ENCODE measurements around the gene SIPA1L2. TPM values are rescaled to one million over a fixed set of nuclear protein-coding genes. Genes with fewer than 3 reads are reported as not detected.
A peak's percentile ranks its signal among the peaks of the same experiment; 100 is the strongest.

Gene SIPA1L2
- total and polyA plus RNA-seq, 2 experiments from 2014 or later = 4.1 to 17.0 TPM

DNA sequence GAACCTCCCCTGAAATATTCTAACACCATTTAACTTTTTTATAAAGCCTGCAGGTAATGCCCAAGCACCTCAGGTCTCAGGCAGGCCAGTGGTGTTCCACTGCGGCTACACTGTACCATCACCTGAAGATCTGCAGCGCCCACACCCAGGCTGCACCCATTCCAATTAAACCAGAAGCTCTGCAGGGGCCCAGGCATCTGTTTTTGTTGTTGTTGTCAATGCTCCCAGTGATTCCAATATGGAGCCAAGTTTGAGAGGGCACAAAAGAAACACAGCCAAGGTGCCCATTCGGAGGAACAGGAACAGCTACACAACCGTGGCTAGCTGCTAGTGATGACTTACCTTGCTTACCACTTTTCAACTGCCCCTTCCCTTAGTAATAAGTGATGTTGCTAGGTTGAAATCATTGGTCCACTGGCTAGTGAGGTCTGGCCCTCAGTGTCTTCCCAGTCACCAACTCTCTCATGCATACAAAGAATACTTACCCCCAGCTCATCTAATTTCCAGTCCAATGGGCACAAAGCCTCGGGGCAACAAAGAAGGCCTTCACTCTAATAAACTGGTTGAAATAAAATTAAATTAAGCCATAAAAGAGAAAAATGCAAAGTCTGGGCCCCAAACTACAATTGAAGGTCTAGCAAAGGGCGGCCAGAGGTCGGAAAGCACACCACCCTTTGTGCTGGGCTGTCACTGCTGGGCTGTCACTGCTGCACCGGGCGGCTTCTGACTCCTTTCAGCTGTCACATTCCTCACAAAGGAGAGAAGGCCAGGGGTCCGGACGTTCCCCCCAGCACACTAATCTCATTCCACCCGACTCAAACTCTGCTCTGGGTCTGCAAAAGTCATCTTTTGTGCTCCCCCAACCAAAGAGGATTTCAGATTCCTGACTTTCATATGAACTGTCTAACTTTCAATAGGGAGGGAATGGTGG lies 34.9 kb downstream of the SIPA1L2 start:
- Histone ChIP-seq H3K27ac (ENCODE audit: low read depth) (no peak overlapping the region), H3K4me2 (no peak overlapping the region), H2AFZ (no peak overlapping the region), H3K4me3 (no peak overlapping the region), H3K36me3 (ENCODE audit: insufficient read depth) (no peaks in the 10 kb centered on the region), H3K79me2 (replicated peaks; ENCODE audit: insufficient read depth) (peaks cover 5% of the 10 kb centered on the region; the same call in 1 of the 2 replicates), H3K9me2 (ENCODE audit: insufficient read depth) (no peaks in the 10 kb centered on the region), H3K4me1 (ENCODE audit: insufficient read depth) (no peaks in the 10 kb centered on the region), H3F3A (replicated peaks; ENCODE audit: low read depth) (no peaks in the 10 kb centered on the region), H3K27me3 (ENCODE audit: insufficient read depth) (no peaks in the 10 kb centered on the region), H4K20me1 (replicated peaks; ENCODE audit: insufficient read depth) (no peaks in the 10 kb centered on the region; the same call in none of the 2 replicates)
- DNase-seq (ENCODE audit: low spot score) = no peak
- no peaks in the 10 kb centered on the region for H3K36me3 Mint-ChIP-seq (ENCODE audit: low read depth)
- ATAC-seq = no peak
- no peaks in the 10 kb centered on the region for H3K9me3 Mint-ChIP-seq
- no peak overlapping the region for H3K4me3 Mint-ChIP-seq
- peaks cover 12% of the 10 kb centered on the region for H3K4me1 Mint-ChIP-seq
- H3K27ac Mint-ChIP-seq = no peak overlapping the region
- TF ChIP-seq ETS1 (IDR thresholded peaks at IDR 0.05) (no peak), CREB1 (CRISPR knock-in tag; IDR thresholded peaks at IDR 0.05; ENCODE audit: low read depth) (no peak), POLR2AphosphoS5 (IDR thresholded peaks at IDR 0.05; ENCODE audit: low read depth) (no peak), STAT1 (IDR thresholded peaks at IDR 0.05; ENCODE audit: unreplicated experiment) (no peak)
- H3K27me3 Mint-ChIP-seq (ENCODE audit: insufficient read depth, low read depth, poor library complexity) = no peaks in the 10 kb centered on the region

DNA sequence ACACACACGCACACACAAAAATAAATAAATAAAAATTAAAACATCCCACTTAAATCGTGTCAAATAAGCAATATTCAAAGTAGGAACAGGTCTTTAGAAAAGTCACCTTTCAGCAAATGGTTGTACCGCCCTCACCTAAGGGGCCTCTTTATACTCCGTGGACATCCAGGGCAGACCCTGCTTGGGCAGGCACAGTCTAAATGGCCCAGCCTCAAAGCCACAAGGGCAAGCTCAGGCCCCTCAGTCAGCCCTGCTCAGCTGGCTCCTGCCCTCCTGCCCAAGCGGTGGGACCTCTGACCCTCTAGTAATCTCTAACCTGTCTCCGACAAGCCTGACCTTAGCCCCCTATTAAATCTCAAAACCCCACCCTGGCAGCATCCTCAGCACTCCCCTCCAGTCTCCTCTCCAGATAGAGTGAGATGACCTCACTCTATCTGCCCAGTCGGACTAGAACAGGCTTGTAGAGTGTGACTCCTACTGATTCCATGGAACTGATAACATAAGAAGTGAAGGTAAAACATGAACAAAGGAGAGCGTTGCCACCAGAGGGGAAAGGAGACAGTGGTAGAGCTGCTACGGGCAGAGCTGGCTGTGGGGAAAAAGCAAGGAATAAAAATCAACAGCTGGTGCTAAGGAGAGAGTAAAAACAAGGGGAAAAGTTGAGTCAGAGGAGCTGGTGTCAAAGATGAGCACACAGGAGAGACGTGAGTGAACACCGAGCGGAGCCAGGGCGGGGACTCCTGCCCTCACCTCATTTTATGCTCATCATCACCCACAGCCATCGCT lies 36.0 kb downstream of the SIPA1L2 start:
- Mint-ChIP-seq H3K27me3 (ENCODE audit: insufficient read depth, low read depth, poor library complexity) (no peaks in the 10 kb centered on the region), H3K27ac (peak overlapping the region; percentile 17), H3K36me3 (ENCODE audit: low read depth) (no peaks in the 10 kb centered on the region), H3K4me3 (no peak overlapping the region), H3K4me1 (peaks cover 12% of the 10 kb centered on the region), H3K9me3 (no peaks in the 10 kb centered on the region)
- H2AFZ ChIP-seq = no peak overlapping the region
- peak; percentile 46 for ATAC-seq
- DNase-seq (ENCODE audit: low spot score) = no peak
- H3K36me3 ChIP-seq (ENCODE audit: insufficient read depth) = no peaks in the 10 kb centered on the region
- TF ChIP-seq EZH2phosphoT487 (IDR thresholded peaks at IDR 0.05; ENCODE audit: unreplicated experiment) (no peak), ETS1 (IDR thresholded peaks at IDR 0.05) (no peak), NANOG (IDR thresholded peaks at IDR 0.05; ENCODE audit: borderline replicate concordance) (no peak), REST (IDR thresholded peaks at IDR 0.05; ENCODE audit: unreplicated experiment) (no peak), CTCF (conservative IDR thresholded peaks at IDR 0.05; ENCODE audit: low read depth in 2 of 2) (no peak)
- H3K4me2 ChIP-seq = no peak overlapping the region
- no peak overlapping the region for H3K4me3 ChIP-seq
- no peak overlapping the region for H3K27ac ChIP-seq (ENCODE audit: low read depth)
- no peaks in the 10 kb centered on the region for H3K4me1 ChIP-seq (ENCODE audit: insufficient read depth)
- H3K27me3 ChIP-seq (ENCODE audit: insufficient read depth) = no peaks in the 10 kb centered on the region
- H3K79me2 ChIP-seq (replicated peaks; ENCODE audit: insufficient read depth) = peaks cover 5% of the 10 kb centered on the region; the same call in 1 of the 2 replicates
- H4K20me1 ChIP-seq (replicated peaks; ENCODE audit: insufficient read depth) = no peaks in the 10 kb centered on the region; the same call in none of the 2 replicates
- H3K9me2 ChIP-seq (ENCODE audit: insufficient read depth) = no peaks in the 10 kb centered on the region
- no peaks in the 10 kb centered on the region for H3F3A ChIP-seq (replicated peaks; ENCODE audit: low read depth)

All from GM23338 (cell line).